Loucy (cell line): Measurements from ENCODE around the gene FGF13.

Experiments used
- H2AFZ ChIP-seq: fragments of 200-600 bp; sonication (generic); 2 replicates; pipeline ENCODE4 v1.6.0; 2016; ENCODE audit warnings: antibody characterized with exemption, mild to moderate bottlenecking, low read length, moderate library complexity
- H3F3A ChIP-seq: fragments of 200-600 bp; 2 replicates; pipeline ENCODE4 v1.6.0; 2016; ENCODE audit warnings: antibody characterized with exemption, low read depth, mild to moderate bottlenecking
- H3K27me3 ChIP-seq: fragments of 200-600 bp; sonication (generic); 2 replicates; pipeline ENCODE4 v1.6.1; 2014; ENCODE audit warnings: low read length, mild to moderate bottlenecking; ENCODE audit not compliant: insufficient read depth, poor library complexity, severe bottlenecking
- H3K36me3 ChIP-seq: fragments of 200-600 bp; sonication (generic); 2 replicates; pipeline ENCODE4 v1.6.1; 2016; ENCODE audit warnings: low read length; ENCODE audit not compliant: insufficient read depth
- H3K4me1 ChIP-seq: fragments of 200-600 bp; sonication (generic); 2 replicates; pipeline ENCODE4 v1.5.1; 2014; ENCODE audit warnings: low read length, mild to moderate bottlenecking; ENCODE audit not compliant: insufficient read depth, poor library complexity, severe bottlenecking
- H3K4me2 ChIP-seq: fragments of 200-600 bp; sonication (generic); 2 replicates; pipeline ENCODE4 v1.6.0; 2014; ENCODE audit warnings: antibody characterized with exemption, low read length, low read depth, mild to moderate bottlenecking; ENCODE audit not compliant: poor library complexity, severe bottlenecking
- H3K4me3 ChIP-seq: fragments of 200-600 bp; sonication (generic); 2 replicates; pipeline ENCODE4 v1.5.1; 2014; ENCODE audit warnings: low read length, mild to moderate bottlenecking, mixed read lengths; ENCODE audit not compliant: poor library complexity, severe bottlenecking
- H3K79me2 ChIP-seq: fragments of 200-600 bp; sonication (generic); 2 replicates; pipeline ENCODE4 v1.6.1; 2014; ENCODE audit warnings: low read length; ENCODE audit not compliant: insufficient read depth
- H3K9ac ChIP-seq: fragments of 200-600 bp; sonication (generic); 2 replicates; pipeline ENCODE4 v1.6.0; 2014; ENCODE audit warnings: mild to moderate bottlenecking, low read depth, low read length, moderate library complexity; ENCODE audit not compliant: poor library complexity, severe bottlenecking
- H3K9me2 ChIP-seq: fragments of 200-600 bp; sonication (generic); replicated peaks from 2 replicates; pipeline ENCODE4 v1.6.1; 2016; ENCODE audit warnings: low read depth, low read length, mixed read lengths
- H3K9me3 ChIP-seq: fragments of 200-600 bp; sonication (generic); 2 replicates; pipeline ENCODE4 v1.6.1; 2014; ENCODE audit warnings: mild to moderate bottlenecking, antibody characterized with exemption, low read length, low read depth; ENCODE audit not compliant: insufficient read depth
- H4K20me1 ChIP-seq: fragments of 200-600 bp; sonication (generic); 2 replicates; pipeline ENCODE4 v1.6.0; 2014; ENCODE audit warnings: antibody characterized with exemption, low read length, mild to moderate bottlenecking; ENCODE audit not compliant: insufficient read depth, poor library complexity, severe bottlenecking
- CTCF ChIP-seq: fragments of 200-600 bp; sonication (generic); conservative IDR thresholded peaks from 2 replicates; pipeline ENCODE4 v1.5.1; 2014; ENCODE audit warnings: mild to moderate bottlenecking, antibody characterized with exemption, low read length
- EZH2phosphoT487 ChIP-seq: fragments of 200-600 bp; IDR thresholded peaks from 2 replicates; pipeline ENCODE4 v1.6.1; 2018; ENCODE audit warnings: antibody characterized with exemption, mild to moderate bottlenecking, moderate library complexity, borderline replicate concordance

FGF13 gene

GRCh38 chrX:138648568-138648967 lies 62.9 kb downstream of the FGF13 start:
- Histone ChIP-seq H3F3A (no peaks in the 10 kb centered on the region), H3K9me2 (no peaks in the 10 kb centered on the region), H3K4me3 (no peak overlapping the region), H3K9me3 (no peaks in the 10 kb centered on the region), H3K79me2 (no peaks in the 10 kb centered on the region), H3K27me3 (no peaks in the 10 kb centered on the region), H3K36me3 (no peaks in the 10 kb centered on the region), H3K9ac (no peak overlapping the region), H4K20me1 (no peaks in the 10 kb centered on the region), H3K4me2 (no peak overlapping the region), H3K4me1 (no peaks in the 10 kb centered on the region), H2AFZ (no peak overlapping the region)
- TF ChIP-seq CTCF (no peak), EZH2phosphoT487 (no peak)

GRCh38 chrX:138638996-138639395 lies 72.5 kb downstream of the FGF13 start:
- no peaks in the 10 kb centered on the region for H3K4me1 ChIP-seq
- H3K9ac ChIP-seq, result no peak overlapping the region
- no peak overlapping the region for H3K4me2 ChIP-seq
- no peak overlapping the region for H3K4me3 ChIP-seq
- no peaks in the 10 kb centered on the region for H3F3A ChIP-seq
- H3K36me3 ChIP-seq, result no peaks in the 10 kb centered on the region
- no peaks in the 10 kb centered on the region for H3K79me2 ChIP-seq
- H4K20me1 ChIP-seq, result no peaks in the 10 kb centered on the region
- TF ChIP-seq EZH2phosphoT487 (no peak), CTCF (no peak)
- no peaks in the 10 kb centered on the region for H3K9me3 ChIP-seq
- H2AFZ ChIP-seq, result no peak overlapping the region
- H3K27me3 ChIP-seq, result no peaks in the 10 kb centered on the region
- no peaks in the 10 kb centered on the region for H3K9me2 ChIP-seq
